C4-2B (cell line): ENCODE data around the gene ZNF225.

Experiments
- CTCF ChIP-seq: fragments of 450-650 bp; conservative IDR thresholded peaks from 2 replicates; pipeline ENCODE4 v1.5.1; 2017; ENCODE audit warnings: mild to moderate bottlenecking
- ZFX ChIP-seq: fragments of 450-650 bp; IDR thresholded peaks from 2 replicates; pipeline ENCODE4 v1.6.1; 2017

GRCh38 chr19:44113138-44113783 lies at the start of gene ZNF225:
- TF ChIP-seq CTCF (no peak), ZFX (no peak)
